WTC11 (cell line): ENCODE results near the gene BGN. TPM values are rescaled to one million over a fixed set of nuclear protein-coding genes. Genes with fewer than 3 reads are reported as not detected.

Source experiments
- ATAC-seq: fragments of 200-7000 bp; cut with Tn5 transposase; 2 replicates; pipeline ENCODE4 v1.10.0; 2021; ENCODE audit warnings: mild to moderate bottlenecking, moderate library complexity
- CTCF ChIA-PET: fragments of 300-600 bp; sonication (Branson Sonifier 250); formaldehyde crosslinking; loops from one replicate; lab custom pipeline; 2021; ENCODE audit warnings: antibody characterized with exemption; lab: Charles Lee
- POLR2A ChIA-PET: fragments of 350-600 bp; sonication (Branson Sonifier 250); formaldehyde crosslinking; loops from one replicate; lab custom pipeline; 2021; ENCODE audit warnings: antibody characterized with exemption; lab: Charles Lee
- DNase-seq: peaks from one replicate; pipeline ENCODE4 v3.0.0; 2021; ENCODE audit warnings: low spot score
- H3K27ac Mint-ChIP-seq: 2 replicates; pipeline ENCODE4 v1.8.0; 2021; ENCODE audit warnings: mixed read lengths
- H3K27me3 Mint-ChIP-seq: 2 replicates; pipeline ENCODE4 v1.8.0; 2021; ENCODE audit warnings: low read depth, mild to moderate bottlenecking, moderate library complexity, mixed read lengths
- H3K36me3 Mint-ChIP-seq: 2 replicates; pipeline ENCODE4 v1.8.0; 2021; ENCODE audit warnings: mixed read lengths
- H3K4me1 Mint-ChIP-seq: 2 replicates; pipeline ENCODE4 v1.8.0; 2022; ENCODE audit warnings: mixed read lengths
- H3K4me3 Mint-ChIP-seq: 2 replicates; pipeline ENCODE4 v1.8.0; 2021; ENCODE audit warnings: mild to moderate bottlenecking, moderate library complexity, mixed read lengths
- H3K9me3 Mint-ChIP-seq: 2 replicates; pipeline ENCODE4 v1.8.0; 2021; ENCODE audit warnings: mixed read lengths
- ETV6 ChIP-seq: sonication (generic); formaldehyde crosslinking; IDR thresholded peaks from 2 replicates; pipeline ENCODE4 v1.8.1; 2022; ENCODE audit warnings: mild to moderate bottlenecking, missing genetic modification reagents
- GRHL2 ChIP-seq: fragments of 250-450 bp; sonication (Bioruptor Pico); IDR thresholded peaks from 2 replicates; pipeline ENCODE4 v1.8.0; 2022; ENCODE audit warnings: mild to moderate bottlenecking, moderate library complexity; ENCODE audit not compliant: insufficient replicate concordance, severe bottlenecking
- KAT7 ChIP-seq: sonication (generic); formaldehyde crosslinking; IDR thresholded peaks from 2 replicates; pipeline ENCODE4 v1.8.1; 2023; ENCODE audit warnings: missing genetic modification reagents, mild to moderate bottlenecking, borderline replicate concordance
- SMAD3 ChIP-seq: sonication (generic); formaldehyde crosslinking; IDR thresholded peaks from 2 replicates; pipeline ENCODE4 v1.8.0; 2022; ENCODE audit warnings: missing genetic modification reagents, mild to moderate bottlenecking, borderline replicate concordance
- TEAD1 ChIP-seq: sonication (generic); formaldehyde crosslinking; IDR thresholded peaks from 2 replicates; pipeline ENCODE4 v1.8.0; 2022; ENCODE audit warnings: mild to moderate bottlenecking, missing genetic modification reagents
- TEAD4 ChIP-seq: sonication (generic); formaldehyde crosslinking; IDR thresholded peaks from 2 replicates; pipeline ENCODE4 v1.8.0; 2022; ENCODE audit warnings: mild to moderate bottlenecking, missing genetic modification reagents
- ZNF121 ChIP-seq: sonication (generic); formaldehyde crosslinking; IDR thresholded peaks from 2 replicates; pipeline ENCODE4 v1.8.0; 2023; ENCODE audit warnings: missing genetic modification reagents
- ZNF138 ChIP-seq: sonication (generic); formaldehyde crosslinking; conservative IDR thresholded peaks from 2 replicates; pipeline ENCODE4 v1.8.1; 2022; ENCODE audit warnings: mild to moderate bottlenecking, moderate library complexity, missing genetic modification reagents
- ZNF263 ChIP-seq: sonication (generic); formaldehyde crosslinking; IDR thresholded peaks from 2 replicates; pipeline ENCODE4 v1.8.1; 2022; ENCODE audit warnings: low read depth, mild to moderate bottlenecking, moderate library complexity, missing genetic modification reagents
- total RNA-seq: library from RNA; stranded (reverse); gene quantifications from 3 replicates; pipeline ENCODE4 v1.2.3, GENCODE V29; 2021
- TF ChIP-seq, protein P1 (sequence below): fragments of 250-450 bp; sonication (Bioruptor Pico); IDR thresholded peaks from 2 replicates; pipeline ENCODE4 v1.9.0; 2021; ENCODE audit warnings: mild to moderate bottlenecking
- TF ChIP-seq, protein P2 (sequence below): sonication (generic); formaldehyde crosslinking; conservative IDR thresholded peaks from 2 replicates; pipeline ENCODE4 v1.8.1; 2023; ENCODE audit warnings: mild to moderate bottlenecking, low read depth, missing genetic modification reagents, moderate library complexity
- TF ChIP-seq, protein P3 (sequence below): sonication (generic); formaldehyde crosslinking; IDR thresholded peaks from 2 replicates; pipeline ENCODE4 v1.8.1; 2022; ENCODE audit warnings: low read depth, missing genetic modification reagents, borderline replicate concordance
- TF ChIP-seq, protein P4 (sequence below): sonication (generic); formaldehyde crosslinking; IDR thresholded peaks from 2 replicates; pipeline ENCODE4 v1.8.1; 2023; ENCODE audit warnings: mild to moderate bottlenecking, missing genetic modification reagents, borderline replicate concordance

BGN gene
- total RNA-seq, 1 experiment from 2014 or later = 1.8 TPM

DNA sequence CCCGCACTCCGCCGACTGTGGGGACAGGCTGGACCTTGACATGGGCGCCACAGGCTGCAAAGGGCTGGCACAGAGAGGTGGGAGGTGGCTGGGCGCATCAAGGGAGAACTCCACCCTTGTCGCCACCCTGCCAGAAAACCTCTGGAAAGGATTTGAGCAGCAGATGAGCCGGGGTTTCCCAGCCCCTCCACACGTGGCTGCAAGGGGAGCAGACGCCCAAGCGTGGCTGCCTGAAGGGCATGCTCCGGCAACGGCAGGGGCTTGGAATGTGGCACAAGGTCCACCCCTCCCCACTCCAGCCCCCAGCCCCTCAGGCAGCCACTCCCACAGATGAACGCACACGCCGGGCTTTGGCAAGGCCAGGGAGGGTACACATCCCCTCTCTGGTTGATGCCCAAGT, 4.6 kb downstream of the BGN start:
- no peaks in the 10 kb centered on the region for H3K4me1 Mint-ChIP-seq
- no peak for ATAC-seq
- TF ChIP-seq ETV6 (CRISPR knock-in tag) = no peak
- TF ChIP-seq ZNF138 = no peak
- TF ChIP-seq TEAD1 (CRISPR knock-in tag) = no peak
- no peak for TF ChIP-seq SMAD3 (CRISPR knock-in tag)
- TF ChIP-seq ZNF263 = no peak
- no peak for TF ChIP-seq TEAD4
- no peak for TF ChIP-seq ZNF121 (CRISPR knock-in tag)
- TF ChIP-seq, all 79 proteins: peak for 0
- ChIA-PET CTCF (no interaction called here), POLR2A (no interaction called here)
- no peak overlapping the region for H3K27ac Mint-ChIP-seq
- H3K36me3 Mint-ChIP-seq = no peaks in the 10 kb centered on the region
- H3K9me3 Mint-ChIP-seq = peaks cover 6% of the 10 kb centered on the region; the same call in 1 of the 2 replicates
- DNase-seq = no peak
- H3K27me3 Mint-ChIP-seq = no peaks in the 10 kb centered on the region
- no peak overlapping the region for H3K4me3 Mint-ChIP-seq

DNA sequence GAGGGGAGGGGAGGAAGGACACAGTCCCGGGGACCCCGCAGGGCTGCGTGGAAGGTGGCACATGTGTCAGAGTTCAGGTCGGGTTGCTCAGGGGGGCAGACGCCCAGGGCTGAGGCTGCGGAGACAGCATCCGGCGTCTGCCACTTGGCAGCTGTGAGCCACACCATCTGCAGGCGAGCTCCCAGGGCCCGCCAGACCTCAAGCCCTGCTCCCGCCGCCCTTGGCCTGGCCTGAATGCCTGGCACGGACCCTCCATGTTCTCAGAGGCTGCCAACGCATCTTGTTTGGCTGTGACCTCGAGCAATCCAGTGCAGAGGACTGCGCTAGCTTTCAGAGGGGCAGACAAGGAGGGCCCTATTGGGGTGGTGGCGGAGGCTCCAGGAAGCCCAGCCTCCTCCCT, 5.1 kb downstream of the BGN start:
- ChIA-PET POLR2A (no interaction called here), CTCF (no interaction called here)
- Mint-ChIP-seq H3K9me3 (peaks cover 6% of the 10 kb centered on the region; the same call in 1 of the 2 replicates), H3K27ac (no peak overlapping the region), H3K36me3 (no peaks in the 10 kb centered on the region), H3K4me3 (no peak overlapping the region), H3K27me3 (no peaks in the 10 kb centered on the region), H3K4me1 (no peaks in the 10 kb centered on the region)
- ATAC-seq = no peak
- DNase-seq = no peak
- TF ChIP-seq KAT7 (CRISPR knock-in tag) (no peak), GRHL2 (CRISPR knock-in tag) (no peak), TEAD1 (CRISPR knock-in tag) (no peak), SMAD3 (CRISPR knock-in tag) (no peak)
- TF ChIP-seq, protein P1, sequence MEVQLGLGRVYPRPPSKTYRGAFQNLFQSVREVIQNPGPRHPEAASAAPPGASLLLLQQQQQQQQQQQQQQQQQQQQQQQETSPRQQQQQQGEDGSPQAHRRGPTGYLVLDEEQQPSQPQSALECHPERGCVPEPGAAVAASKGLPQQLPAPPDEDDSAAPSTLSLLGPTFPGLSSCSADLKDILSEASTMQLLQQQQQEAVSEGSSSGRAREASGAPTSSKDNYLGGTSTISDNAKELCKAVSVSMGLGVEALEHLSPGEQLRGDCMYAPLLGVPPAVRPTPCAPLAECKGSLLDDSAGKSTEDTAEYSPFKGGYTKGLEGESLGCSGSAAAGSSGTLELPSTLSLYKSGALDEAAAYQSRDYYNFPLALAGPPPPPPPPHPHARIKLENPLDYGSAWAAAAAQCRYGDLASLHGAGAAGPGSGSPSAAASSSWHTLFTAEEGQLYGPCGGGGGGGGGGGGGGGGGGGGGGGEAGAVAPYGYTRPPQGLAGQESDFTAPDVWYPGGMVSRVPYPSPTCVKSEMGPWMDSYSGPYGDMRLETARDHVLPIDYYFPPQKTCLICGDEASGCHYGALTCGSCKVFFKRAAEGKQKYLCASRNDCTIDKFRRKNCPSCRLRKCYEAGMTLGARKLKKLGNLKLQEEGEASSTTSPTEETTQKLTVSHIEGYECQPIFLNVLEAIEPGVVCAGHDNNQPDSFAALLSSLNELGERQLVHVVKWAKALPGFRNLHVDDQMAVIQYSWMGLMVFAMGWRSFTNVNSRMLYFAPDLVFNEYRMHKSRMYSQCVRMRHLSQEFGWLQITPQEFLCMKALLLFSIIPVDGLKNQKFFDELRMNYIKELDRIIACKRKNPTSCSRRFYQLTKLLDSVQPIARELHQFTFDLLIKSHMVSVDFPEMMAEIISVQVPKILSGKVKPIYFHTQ (CRISPR knock-in tag) = no peak
- TF ChIP-seq, protein P2, sequence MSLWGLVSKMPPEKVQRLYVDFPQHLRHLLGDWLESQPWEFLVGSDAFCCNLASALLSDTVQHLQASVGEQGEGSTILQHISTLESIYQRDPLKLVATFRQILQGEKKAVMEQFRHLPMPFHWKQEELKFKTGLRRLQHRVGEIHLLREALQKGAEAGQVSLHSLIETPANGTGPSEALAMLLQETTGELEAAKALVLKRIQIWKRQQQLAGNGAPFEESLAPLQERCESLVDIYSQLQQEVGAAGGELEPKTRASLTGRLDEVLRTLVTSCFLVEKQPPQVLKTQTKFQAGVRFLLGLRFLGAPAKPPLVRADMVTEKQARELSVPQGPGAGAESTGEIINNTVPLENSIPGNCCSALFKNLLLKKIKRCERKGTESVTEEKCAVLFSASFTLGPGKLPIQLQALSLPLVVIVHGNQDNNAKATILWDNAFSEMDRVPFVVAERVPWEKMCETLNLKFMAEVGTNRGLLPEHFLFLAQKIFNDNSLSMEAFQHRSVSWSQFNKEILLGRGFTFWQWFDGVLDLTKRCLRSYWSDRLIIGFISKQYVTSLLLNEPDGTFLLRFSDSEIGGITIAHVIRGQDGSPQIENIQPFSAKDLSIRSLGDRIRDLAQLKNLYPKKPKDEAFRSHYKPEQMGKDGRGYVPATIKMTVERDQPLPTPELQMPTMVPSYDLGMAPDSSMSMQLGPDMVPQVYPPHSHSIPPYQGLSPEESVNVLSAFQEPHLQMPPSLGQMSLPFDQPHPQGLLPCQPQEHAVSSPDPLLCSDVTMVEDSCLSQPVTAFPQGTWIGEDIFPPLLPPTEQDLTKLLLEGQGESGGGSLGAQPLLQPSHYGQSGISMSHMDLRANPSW (CRISPR knock-in tag) = no peak
- TF ChIP-seq, protein P3, sequence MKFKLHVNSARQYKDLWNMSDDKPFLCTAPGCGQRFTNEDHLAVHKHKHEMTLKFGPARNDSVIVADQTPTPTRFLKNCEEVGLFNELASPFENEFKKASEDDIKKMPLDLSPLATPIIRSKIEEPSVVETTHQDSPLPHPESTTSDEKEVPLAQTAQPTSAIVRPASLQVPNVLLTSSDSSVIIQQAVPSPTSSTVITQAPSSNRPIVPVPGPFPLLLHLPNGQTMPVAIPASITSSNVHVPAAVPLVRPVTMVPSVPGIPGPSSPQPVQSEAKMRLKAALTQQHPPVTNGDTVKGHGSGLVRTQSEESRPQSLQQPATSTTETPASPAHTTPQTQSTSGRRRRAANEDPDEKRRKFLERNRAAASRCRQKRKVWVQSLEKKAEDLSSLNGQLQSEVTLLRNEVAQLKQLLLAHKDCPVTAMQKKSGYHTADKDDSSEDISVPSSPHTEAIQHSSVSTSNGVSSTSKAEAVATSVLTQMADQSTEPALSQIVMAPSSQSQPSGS (CRISPR knock-in tag) = no peak
- TF ChIP-seq, protein P4, sequence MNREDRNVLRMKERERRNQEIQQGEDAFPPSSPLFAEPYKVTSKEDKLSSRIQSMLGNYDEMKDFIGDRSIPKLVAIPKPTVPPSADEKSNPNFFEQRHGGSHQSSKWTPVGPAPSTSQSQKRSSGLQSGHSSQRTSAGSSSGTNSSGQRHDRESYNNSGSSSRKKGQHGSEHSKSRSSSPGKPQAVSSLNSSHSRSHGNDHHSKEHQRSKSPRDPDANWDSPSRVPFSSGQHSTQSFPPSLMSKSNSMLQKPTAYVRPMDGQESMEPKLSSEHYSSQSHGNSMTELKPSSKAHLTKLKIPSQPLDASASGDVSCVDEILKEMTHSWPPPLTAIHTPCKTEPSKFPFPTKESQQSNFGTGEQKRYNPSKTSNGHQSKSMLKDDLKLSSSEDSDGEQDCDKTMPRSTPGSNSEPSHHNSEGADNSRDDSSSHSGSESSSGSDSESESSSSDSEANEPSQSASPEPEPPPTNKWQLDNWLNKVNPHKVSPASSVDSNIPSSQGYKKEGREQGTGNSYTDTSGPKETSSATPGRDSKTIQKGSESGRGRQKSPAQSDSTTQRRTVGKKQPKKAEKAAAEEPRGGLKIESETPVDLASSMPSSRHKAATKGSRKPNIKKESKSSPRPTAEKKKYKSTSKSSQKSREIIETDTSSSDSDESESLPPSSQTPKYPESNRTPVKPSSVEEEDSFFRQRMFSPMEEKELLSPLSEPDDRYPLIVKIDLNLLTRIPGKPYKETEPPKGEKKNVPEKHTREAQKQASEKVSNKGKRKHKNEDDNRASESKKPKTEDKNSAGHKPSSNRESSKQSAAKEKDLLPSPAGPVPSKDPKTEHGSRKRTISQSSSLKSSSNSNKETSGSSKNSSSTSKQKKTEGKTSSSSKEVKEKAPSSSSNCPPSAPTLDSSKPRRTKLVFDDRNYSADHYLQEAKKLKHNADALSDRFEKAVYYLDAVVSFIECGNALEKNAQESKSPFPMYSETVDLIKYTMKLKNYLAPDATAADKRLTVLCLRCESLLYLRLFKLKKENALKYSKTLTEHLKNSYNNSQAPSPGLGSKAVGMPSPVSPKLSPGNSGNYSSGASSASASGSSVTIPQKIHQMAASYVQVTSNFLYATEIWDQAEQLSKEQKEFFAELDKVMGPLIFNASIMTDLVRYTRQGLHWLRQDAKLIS (CRISPR knock-in tag) = no peak
- TF ChIP-seq, all 79 proteins: peak for 0
